ES-I3 (cell line): Measurements from ENCODE around the gene BMAL2.

Source experiments
- H3K36me3 ChIP-seq: 2 replicates; pipeline ENCODE4 v1.6.1; 2013; ENCODE audit warnings: mild to moderate bottlenecking, low read length, control low read depth, moderate library complexity; ENCODE audit not compliant: insufficient read depth
- H3K4me1 ChIP-seq: 2 replicates; pipeline ENCODE4 v1.6.1; 2013; ENCODE audit warnings: mild to moderate bottlenecking, control low read depth, low read length; ENCODE audit not compliant: insufficient read depth
- H3K9ac ChIP-seq: 2 replicates; pipeline ENCODE4 v1.6.1; 2013; ENCODE audit warnings: low read depth, mild to moderate bottlenecking, low read length, moderate library complexity
- H3K9me3 ChIP-seq: 2 replicates; pipeline ENCODE4 v1.6.1; 2013; ENCODE audit warnings: mild to moderate bottlenecking, low read length, moderate library complexity; ENCODE audit not compliant: control insufficient read depth, insufficient read depth

BMAL2 gene

DNA sequence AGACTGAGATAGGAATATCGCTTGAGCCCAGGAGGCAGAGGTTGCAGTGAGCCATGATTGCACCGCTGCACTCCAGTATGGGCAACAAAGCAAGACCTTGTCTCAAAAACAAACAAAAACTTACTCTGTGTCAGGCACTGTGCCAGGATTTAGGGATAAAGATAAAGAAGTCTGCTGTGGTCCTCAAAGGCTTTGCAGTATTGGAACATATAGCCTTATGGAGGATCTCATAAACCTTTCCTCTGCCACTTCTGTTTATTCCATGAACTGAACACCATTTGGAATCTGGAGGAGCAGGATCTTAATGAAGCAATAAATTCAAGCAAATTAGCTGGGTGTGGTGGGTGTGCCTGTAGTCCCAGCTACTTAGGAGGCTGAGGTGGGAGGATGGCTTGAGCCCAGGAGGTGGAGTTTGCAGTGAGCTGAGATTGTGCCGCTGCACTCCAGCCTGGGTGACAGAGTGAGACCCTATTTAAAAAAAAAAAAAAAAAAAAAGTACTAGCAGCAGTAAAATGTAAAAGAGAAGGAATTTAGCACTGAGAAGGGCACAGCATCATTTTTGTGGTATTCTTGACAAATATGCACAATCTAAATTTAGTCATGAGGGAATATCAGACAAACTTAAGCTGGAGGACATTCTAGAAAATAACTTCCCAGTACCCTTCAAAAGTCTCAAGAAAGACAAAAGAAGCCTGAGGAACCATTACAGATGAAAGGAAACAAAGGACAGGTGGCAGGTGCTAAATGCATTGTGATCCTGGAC, 27.1 kb downstream of the BMAL2 start:
- H3K9ac ChIP-seq, result no peak overlapping the region
- H3K36me3 ChIP-seq, result no peaks in the 10 kb centered on the region
- no peaks in the 10 kb centered on the region for H3K9me3 ChIP-seq
- no peaks in the 10 kb centered on the region for H3K4me1 ChIP-seq

DNA sequence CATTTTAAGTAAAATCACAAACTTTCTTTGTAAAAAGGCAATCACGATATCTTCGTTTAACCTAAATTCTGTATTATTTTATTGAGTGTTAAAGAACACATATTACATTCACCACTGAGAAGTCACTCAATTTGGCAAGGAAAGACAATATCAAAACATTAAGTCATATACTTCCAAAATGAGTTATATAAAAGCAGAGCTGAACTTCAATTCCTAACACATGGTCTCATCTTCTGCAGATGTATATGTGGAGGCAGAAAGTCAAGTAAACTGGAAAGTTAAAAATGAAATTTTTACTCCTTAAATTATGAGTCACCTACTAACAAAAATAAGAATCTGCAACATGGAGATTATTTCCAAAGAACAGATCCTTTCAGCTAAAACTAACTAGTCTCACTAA, 28.7 kb downstream of the BMAL2 start:
- no peaks in the 10 kb centered on the region for H3K4me1 ChIP-seq
- no peak overlapping the region for H3K9ac ChIP-seq
- H3K9me3 ChIP-seq, result no peaks in the 10 kb centered on the region
- no peaks in the 10 kb centered on the region for H3K36me3 ChIP-seq

DNA sequence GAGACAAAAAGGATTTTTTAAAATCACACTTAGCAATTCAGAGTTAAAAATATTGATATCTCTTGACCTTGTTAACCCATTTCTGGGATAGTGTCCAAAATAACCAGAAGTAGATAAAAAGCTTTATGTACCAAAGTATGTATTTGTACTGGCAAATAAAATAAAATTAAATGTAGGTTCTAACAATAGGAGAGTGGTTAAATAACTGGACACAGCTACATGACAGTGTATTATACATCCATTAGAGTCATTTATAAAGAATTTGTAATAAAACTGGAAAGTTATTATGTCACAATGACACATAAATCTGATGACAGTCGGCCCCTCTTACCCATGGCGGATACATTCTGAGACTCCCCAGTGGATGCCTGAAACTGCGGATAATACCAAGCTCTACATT, 34.0 kb downstream of the BMAL2 start:
- Histone ChIP-seq H3K9ac (no peak overlapping the region), H3K36me3 (no peaks in the 10 kb centered on the region), H3K4me1 (no peaks in the 10 kb centered on the region), H3K9me3 (no peaks in the 10 kb centered on the region)

DNA sequence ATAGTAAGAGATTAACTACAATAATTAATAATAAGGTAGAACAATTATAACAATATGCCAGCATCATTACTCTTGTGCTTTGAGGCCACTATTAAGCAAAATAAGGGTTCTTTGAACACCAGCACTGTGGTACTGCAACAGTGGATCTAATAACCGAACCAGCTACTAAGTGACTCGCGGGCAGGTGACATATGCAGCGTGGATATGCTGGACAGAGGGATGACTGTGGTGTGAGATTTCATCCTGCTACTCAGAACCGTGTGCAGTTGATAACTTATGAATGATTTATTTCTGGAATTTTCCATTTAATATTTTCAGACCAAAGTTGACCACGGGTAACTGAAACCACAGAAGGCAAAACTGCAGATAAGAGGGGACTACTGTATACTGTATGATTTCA, 34.4 kb downstream of the BMAL2 start:
- Histone ChIP-seq H3K9me3 (no peaks in the 10 kb centered on the region), H3K9ac (no peak overlapping the region), H3K36me3 (no peaks in the 10 kb centered on the region), H3K4me1 (no peaks in the 10 kb centered on the region)

DNA sequence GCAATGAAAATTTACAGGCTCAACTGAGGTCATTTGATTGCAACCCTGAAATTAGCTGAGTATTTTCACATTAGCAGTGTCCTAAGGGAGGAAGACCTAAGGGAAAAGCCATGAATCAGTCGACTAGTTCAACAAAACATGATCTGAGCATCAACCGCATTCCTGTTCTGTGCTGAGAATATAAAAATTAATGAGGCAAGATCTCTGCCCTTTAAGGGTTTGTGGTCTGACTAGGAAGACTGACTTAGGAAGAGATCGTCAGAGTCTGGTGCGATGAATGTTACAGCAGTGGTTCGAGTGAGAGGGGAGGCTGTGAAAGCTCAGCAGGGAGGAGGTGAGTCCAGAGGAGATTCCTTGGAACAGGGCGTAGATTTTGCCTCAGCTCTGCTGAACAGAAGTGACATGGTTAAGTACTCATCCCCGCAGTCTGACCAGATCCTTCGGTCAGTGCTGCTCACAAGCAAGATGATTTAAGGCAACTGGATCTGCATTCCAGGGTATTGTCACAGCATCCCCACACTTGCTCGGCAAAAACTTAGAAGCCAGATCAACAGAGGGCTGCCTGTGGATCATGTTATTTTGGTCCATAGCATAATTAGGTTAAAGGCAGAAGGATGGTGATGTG, 49.6 kb downstream of the BMAL2 start:
- Histone ChIP-seq H3K36me3 (peaks cover 1% of the 10 kb centered on the region; the same call in 1 of the 2 replicates), H3K4me1 (no peaks in the 10 kb centered on the region), H3K9me3 (no peaks in the 10 kb centered on the region), H3K9ac (no peak overlapping the region)
